Bronchial smooth muscle cell (primary cell): ENCODE measurements around the gene CACUL1. TPM values are rescaled to one million over a fixed set of nuclear protein-coding genes. Genes with fewer than 3 reads are reported as not detected.

Source experiments
- total RNA-seq: library from RNA; depleted of rRNA; stranded (reverse); fragments of >200 nt; gene quantifications from 2 replicates; pipeline ENCODE4 v1.2.1, GENCODE V29; 2014

CACUL1 gene
- total RNA-seq, result 11.7 and 15.9 TPM in 2 replicates

GRCh38 chr10:118754556-118755423 is at the start of gene CACUL1:
TSS of gene CACUL1 (minus strand) at chr10:118754970. CDS start at chr10:118754762, 208 bp downstream.

Other genes starting within 250 kb of the CACUL1 start
- 0.09 TPM in 1 of 2 replicates, not detected in the other for gene PRLHR, start 159.3 kb downstream of the CACUL1 start, total RNA-seq